Measurements from ENCODE around the gene ATXN2L.

- TF ChIP-seq CTCF (conservative IDR thresholded peaks at IDR 0.05; ENCODE audit: low read length) (no peak), EZH2phosphoT487 (IDR thresholded peaks at IDR 0.05; ENCODE audit: borderline replicate concordance, low read depth, low read length) (no peak)
Observed at GRCh38 chr16:28867241-28867640, 44.4 kb downstream of the ATXN2L start.
